ENCODE data around the gene PCSK4.

PCSK4 gene

GRCh38 chr19:1451916-1452801, 38.0 kb downstream of the PCSK4 start:
- ChIA-PET CTCF (interaction anchor here (0.6 kb wide), 1 partner anchor 172 kb away, joined by 4 read pairs; no protein-coding TSS in a partner anchor), POLR2A (interaction anchor here (2.1 kb wide), 1 partner anchor 10 kb away, joined by 10 read pairs; no protein-coding TSS in a partner anchor)
- Histone ChIP-seq H3K27ac (ENCODE audit: extremely low read depth, low read depth, low read length) (no peak overlapping the region), H3K4me1 (ENCODE audit: control insufficient read depth, insufficient read depth, low read length) (no peaks in the 10 kb centered on the region), H3K9me3 (ENCODE audit: control insufficient read depth, insufficient read depth, low read depth, low read length) (no peaks in the 10 kb centered on the region), H3K36me3 (ENCODE audit: control insufficient read depth in 2 of 2, insufficient read depth in 1 of 2, low read length in 2 of 2) (no peaks in the 10 kb centered on the region), H3K4me3 (ENCODE audit: low read depth, low read length) (no peak overlapping the region)
- no peak for TF ChIP-seq ZSCAN4 (tag by site-specific recombination; IDR thresholded peaks at IDR 0.05)
- TF ChIP-seq ZNF76 (tag by site-specific recombination; IDR thresholded peaks at IDR 0.05; ENCODE audit: borderline replicate concordance, low read depth) = no peak
- peak; percentile 9; the same call in 1 of the 2 replicates for TF ChIP-seq BCL11A (tag by site-specific recombination; IDR thresholded peaks at IDR 0.05; ENCODE audit: low read depth)
- 0 out of 2 replicates have a peak, but pooled peaks have one; percentile 49 for TF ChIP-seq ZBTB7A (tag by site-specific recombination; IDR thresholded peaks at IDR 0.05; ENCODE audit: low read depth)

GRCh38 chr19:1450735-1451731, 39.1 kb downstream of the PCSK4 start:
- Histone ChIP-seq H3K4me3 (ENCODE audit: low read depth, low read length) (no peak overlapping the region), H3K36me3 (ENCODE audit: control insufficient read depth in 2 of 2, insufficient read depth in 1 of 2, low read length in 2 of 2) (no peaks in the 10 kb centered on the region), H3K27ac (ENCODE audit: extremely low read depth, low read depth, low read length) (no peak overlapping the region), H3K9me3 (ENCODE audit: control insufficient read depth, insufficient read depth, low read depth, low read length) (no peaks in the 10 kb centered on the region), H3K4me1 (ENCODE audit: control insufficient read depth, insufficient read depth, low read length) (no peaks in the 10 kb centered on the region)
- ChIA-PET CTCF (interaction anchor here (1.1 to 1.2 kb wide), 2 partner anchors 9 to 14 kb away, joined by 3 read pairs; no protein-coding TSS in a partner anchor), POLR2A (interaction anchor here (0.9 kb wide), 1 partner anchor 182 kb away, joined by 4 read pairs; the partner anchor contains the start of gene CIRBP)
- TF ChIP-seq SETDB1 (IDR thresholded peaks at IDR 0.05; ENCODE audit: insufficient read length, low read length) (no peak), ZNF596 (tag by site-specific recombination; IDR thresholded peaks at IDR 0.05) (no peak), ZNF777 (tag by site-specific recombination; IDR thresholded peaks at IDR 0.05; ENCODE audit: borderline replicate concordance) (no peak), ZNF639 (tag by site-specific recombination; IDR thresholded peaks at IDR 0.05) (no peak), ZNF600 (tag by site-specific recombination; IDR thresholded peaks at IDR 0.05) (peak; percentile 67; the same call in 1 of the 2 replicates), ZNF529 (tag by site-specific recombination; IDR thresholded peaks at IDR 0.05; ENCODE audit: insufficient replicate concordance) (no peak), ZBTB11 (tag by site-specific recombination; conservative IDR thresholded peaks at IDR 0.05; ENCODE audit: low read depth) (no peak), ZNF214 (tag by site-specific recombination; IDR thresholded peaks at IDR 0.05; ENCODE audit: borderline replicate concordance) (no peak), ELK4 (IDR thresholded peaks at IDR 0.05; ENCODE audit: borderline replicate concordance, low read depth, low read length) (no peak), ZNF791 (tag by site-specific recombination; IDR thresholded peaks at IDR 0.05) (no peak), ZNF391 (tag by site-specific recombination; IDR thresholded peaks at IDR 0.05; ENCODE audit: borderline replicate concordance, low read depth) (no peak), HOXD13 (CRISPR knock-in tag; IDR thresholded peaks at IDR 0.05; ENCODE audit: borderline replicate concordance) (no peak), ZNF701 (tag by site-specific recombination; IDR thresholded peaks at IDR 0.05) (no peak), CTCF (tag by site-specific recombination; IDR thresholded peaks at IDR 0.05) (no peak), ZBTB17 (tag by site-specific recombination; IDR thresholded peaks at IDR 0.05) (0 out of 2 replicates have a peak, but pooled peaks have one; percentile 32), GLIS2 (tag by site-specific recombination; IDR thresholded peaks at IDR 0.05) (no peak; the same call in 1 of the 2 replicates), KLF16 (tag by site-specific recombination; IDR thresholded peaks at IDR 0.05) (no peak)

Measured in HEK293 (cell line).